ENCODE results near the gene SKP2.

DNA sequence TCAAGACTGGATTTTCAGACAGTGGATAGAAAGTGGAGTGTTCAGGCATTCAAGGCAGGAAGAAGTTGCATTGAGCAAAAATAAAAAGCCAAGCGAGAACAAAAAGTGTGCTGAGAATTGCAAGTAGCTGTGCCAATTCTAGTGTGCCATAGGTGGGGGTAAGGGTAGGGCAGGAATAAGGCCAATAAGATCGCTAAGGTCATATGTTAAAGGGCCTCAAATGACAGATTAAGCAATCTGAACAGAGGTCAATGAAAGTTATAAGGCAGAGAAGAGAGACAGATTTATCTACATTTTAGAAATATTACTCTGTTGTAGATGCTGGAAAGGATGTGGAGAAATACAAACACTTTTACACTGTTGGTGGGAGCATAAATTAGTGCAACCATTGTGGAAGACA, 53.4 kb downstream of the SKP2 start:
- TF ChIP-seq, protein P1, sequence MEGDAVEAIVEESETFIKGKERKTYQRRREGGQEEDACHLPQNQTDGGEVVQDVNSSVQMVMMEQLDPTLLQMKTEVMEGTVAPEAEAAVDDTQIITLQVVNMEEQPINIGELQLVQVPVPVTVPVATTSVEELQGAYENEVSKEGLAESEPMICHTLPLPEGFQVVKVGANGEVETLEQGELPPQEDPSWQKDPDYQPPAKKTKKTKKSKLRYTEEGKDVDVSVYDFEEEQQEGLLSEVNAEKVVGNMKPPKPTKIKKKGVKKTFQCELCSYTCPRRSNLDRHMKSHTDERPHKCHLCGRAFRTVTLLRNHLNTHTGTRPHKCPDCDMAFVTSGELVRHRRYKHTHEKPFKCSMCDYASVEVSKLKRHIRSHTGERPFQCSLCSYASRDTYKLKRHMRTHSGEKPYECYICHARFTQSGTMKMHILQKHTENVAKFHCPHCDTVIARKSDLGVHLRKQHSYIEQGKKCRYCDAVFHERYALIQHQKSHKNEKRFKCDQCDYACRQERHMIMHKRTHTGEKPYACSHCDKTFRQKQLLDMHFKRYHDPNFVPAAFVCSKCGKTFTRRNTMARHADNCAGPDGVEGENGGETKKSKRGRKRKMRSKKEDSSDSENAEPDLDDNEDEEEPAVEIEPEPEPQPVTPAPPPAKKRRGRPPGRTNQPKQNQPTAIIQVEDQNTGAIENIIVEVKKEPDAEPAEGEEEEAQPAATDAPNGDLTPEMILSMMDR (IDR thresholded peaks at IDR 0.05; ENCODE audit: low read depth, low read length, poor library complexity, severe bottlenecking) = no peak
- TF ChIP-seq EZH2phosphoT487 (IDR thresholded peaks at IDR 0.05; ENCODE audit: borderline replicate concordance, low read length) = no peak

Measured in DOHH2 (cell line).